GM12875 (cell line): Measurements from ENCODE around the gene SLC12A5.

Source experiments
- H3K4me3 ChIP-seq: one replicate; pipeline ENCODE4 v1.5.1; 2011; ENCODE audit warnings: low read depth, low read length, control low read depth
- CTCF ChIP-seq: IDR thresholded peaks from 2 replicates; pipeline ENCODE4 v1.5.1; 2011; ENCODE audit warnings: low read depth, mild to moderate bottlenecking, control low read depth, inconsistent platforms, low read length, moderate library complexity, borderline replicate concordance; ENCODE audit not compliant: insufficient read depth

SLC12A5 gene

GRCh38 chr20:46000262-46000996, 28.6 kb upstream of the SLC12A5 start:
- no peak overlapping the region for H3K4me3 ChIP-seq
- no peak for TF ChIP-seq CTCF

GRCh38 chr20:46001498-46001897, 27.5 kb upstream of the SLC12A5 start:
- no peak overlapping the region for H3K4me3 ChIP-seq
- TF ChIP-seq CTCF: no peak

- H3K4me3 ChIP-seq: no peak overlapping the region
- no peak for TF ChIP-seq CTCF
Observed at GRCh38 chr20:46002008-46002407, 27.0 kb upstream of the SLC12A5 start.

- no peak overlapping the region for H3K4me3 ChIP-seq
- TF ChIP-seq CTCF: no peak
Observed at GRCh38 chr20:46004187-46004586, 24.8 kb upstream of the SLC12A5 start.

DNA sequence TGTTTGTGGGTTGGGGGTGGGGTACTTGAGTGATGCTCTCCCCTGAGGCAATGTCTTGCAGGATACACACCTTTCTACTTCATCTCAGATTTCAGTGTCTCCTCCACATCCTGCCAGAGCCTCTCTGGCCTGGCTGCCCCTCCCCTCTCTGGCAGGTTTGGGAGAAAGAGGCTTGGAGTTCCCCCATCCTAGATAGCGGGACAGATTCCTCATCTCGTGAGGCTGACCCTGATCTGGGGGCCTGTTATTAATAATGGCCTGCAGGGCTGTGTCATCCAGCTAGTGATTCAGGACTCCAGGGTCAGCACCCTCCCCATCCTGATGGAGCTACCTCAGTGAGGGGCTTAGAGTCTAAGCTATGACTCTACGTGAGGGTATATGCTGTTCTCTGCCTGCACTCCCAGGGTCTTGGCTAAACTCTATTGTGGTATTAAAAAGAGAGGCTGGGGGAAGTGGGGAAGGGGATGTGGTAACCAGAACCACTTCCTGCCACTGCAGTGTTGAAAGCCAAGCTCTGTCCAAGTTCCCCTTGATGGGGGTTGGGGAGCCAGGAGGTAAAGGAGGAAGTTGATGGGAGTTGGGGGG, 24.0 kb upstream of the SLC12A5 start:
- no peak overlapping the region for H3K4me3 ChIP-seq

DNA sequence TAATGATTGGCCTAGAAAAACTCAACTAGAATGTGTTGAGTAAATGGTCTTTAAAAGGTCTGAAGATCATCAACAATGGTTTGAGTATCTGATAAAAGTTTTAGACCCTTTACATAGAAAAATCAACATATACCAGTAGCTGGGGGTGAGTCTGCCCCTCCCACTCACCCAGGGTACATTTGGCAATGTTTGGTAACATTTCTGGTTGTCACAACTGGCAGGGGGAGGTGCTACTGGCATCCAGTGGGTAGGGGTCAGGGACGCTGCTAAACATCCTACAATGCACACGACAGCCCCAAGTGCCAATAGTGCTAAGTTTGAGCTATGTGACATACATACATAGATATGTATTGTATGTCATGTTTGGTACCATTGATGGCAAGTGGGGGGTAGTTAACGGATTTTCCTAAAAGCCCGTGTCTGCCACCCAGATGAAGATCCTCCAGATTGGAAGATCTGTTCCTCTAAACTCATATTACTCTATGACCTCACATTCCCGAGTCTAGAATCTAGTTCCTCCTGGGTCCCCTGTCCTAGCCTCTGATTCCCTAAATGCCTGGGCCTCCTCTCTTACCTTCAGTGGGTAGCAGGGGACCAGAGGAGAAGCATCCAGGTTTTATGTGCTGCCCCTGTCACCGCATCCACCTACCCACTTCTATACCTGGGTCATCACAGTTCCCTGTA, 22.9 kb upstream of the SLC12A5 start:
- H3K4me3 ChIP-seq: no peak overlapping the region
- no peak for TF ChIP-seq CTCF

More for the DNA sequence above, 24.0 kb upstream of the SLC12A5 start:
- no peak for TF ChIP-seq CTCF

DNA sequence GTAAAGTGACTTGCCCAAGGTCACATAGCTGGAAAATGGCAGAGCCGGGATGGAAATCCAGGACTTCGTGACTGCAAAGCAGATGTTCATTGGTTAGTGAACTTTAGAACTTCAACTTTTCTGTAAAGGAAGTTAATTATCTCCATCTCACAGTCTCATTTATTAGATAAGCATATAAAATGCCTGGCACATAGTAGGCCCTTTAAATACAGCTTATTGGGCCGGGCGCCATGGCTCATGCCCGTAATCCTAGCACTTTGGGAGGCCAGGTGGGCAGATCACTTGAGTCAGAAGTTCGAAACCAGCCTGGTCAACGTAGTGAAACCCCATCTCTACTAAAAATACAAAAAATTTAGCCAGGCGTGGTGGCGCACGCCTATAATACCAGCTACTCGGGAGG, 22.1 kb upstream of the SLC12A5 start:
- TF ChIP-seq CTCF: no peak
- no peak overlapping the region for H3K4me3 ChIP-seq
